GM21786 (cell line): ENCODE measurements around the gene RPL35.

Source experiments
- ATAC-seq: cut with Tn5 transposase; IDR thresholded peaks from one replicate; pipeline ENCODE4 v1.9.1; 2021; ENCODE audit not compliant: unreplicated experiment

Gene RPL35

GRCh38 chr9:124861342-124862229, at the start of gene RPL35, which contains the start of gene ARPC5L:
RPL35 (minus strand) TSS chr9:124861957; CDS start chr9:124861912, 45 bp downstream.
ARPC5L (plus strand) TSS chr9:124862130; CDS start chr9:124869291, 7,161 bp downstream.
- peak; percentile 90 for ATAC-seq

- no peak for ATAC-seq
Observed at GRCh38 chr9:124908098-124908497, 46.3 kb upstream of the RPL35 start.

- ATAC-seq = no peak
Observed at GRCh38 chr9:124906966-124907365, 45.2 kb upstream of the RPL35 start.

- ATAC-seq = no peak
Observed at GRCh38 chr9:124899845-124900244, 38.1 kb upstream of the RPL35 start.

- no peak for ATAC-seq
Observed at GRCh38 chr9:124897570-124898460, 36.1 kb upstream of the RPL35 start.

- no peak for ATAC-seq
Observed at GRCh38 chr9:124894741-124895170, 33.0 kb upstream of the RPL35 start.

- ATAC-seq = no peak
Observed at GRCh38 chr9:124894035-124894740, 32.4 kb upstream of the RPL35 start.

- no peak for ATAC-seq
Observed at GRCh38 chr9:124890179-124890578, 28.4 kb upstream of the RPL35 start.

GRCh38 chr9:124889006-124889405, 27.2 kb upstream of the RPL35 start:
- no peak for ATAC-seq

- no peak for ATAC-seq
Observed at GRCh38 chr9:124887832-124888231, 26.1 kb upstream of the RPL35 start.

GRCh38 chr9:124886866-124887492, 25.2 kb upstream of the RPL35 start:
- no peak for ATAC-seq

- ATAC-seq = no peak
Observed at GRCh38 chr9:124886461-124886860, 24.7 kb upstream of the RPL35 start.

GRCh38 chr9:124885551-124885950, 23.8 kb upstream of the RPL35 start:
- no peak for ATAC-seq

- no peak for ATAC-seq
Observed at GRCh38 chr9:124884376-124884775, 22.6 kb upstream of the RPL35 start.

- ATAC-seq = no peak
Observed at GRCh38 chr9:124882231-124882630, 20.5 kb upstream of the RPL35 start.

GRCh38 chr9:124881138-124881743, 19.5 kb upstream of the RPL35 start:
- no peak for ATAC-seq

- ATAC-seq = no peak
Observed at GRCh38 chr9:124880501-124880900, 18.7 kb upstream of the RPL35 start.

- no peak for ATAC-seq
Observed at GRCh38 chr9:124879226-124879625, 17.5 kb upstream of the RPL35 start.

GRCh38 chr9:124878518-124878917, 16.8 kb upstream of the RPL35 start:
- ATAC-seq = no peak

- ATAC-seq = no peak
Observed at GRCh38 chr9:124878021-124878420, 16.3 kb upstream of the RPL35 start.
